Progenitor cell of endocrine pancreas (in vitro differentiated cells): ENCODE data around the gene SLC12A9. TPM values are rescaled to one million over a fixed set of nuclear protein-coding genes. Genes with fewer than 3 reads are reported as not detected.
A peak's percentile ranks its signal among the peaks of the same experiment; 100 is the strongest.

Experiments
- DNase-seq: peaks from one replicate; pipeline ENCODE4 v3.0.0; 2021; ENCODE audit warnings: low spot score; ENCODE audit not compliant: unreplicated experiment
- H3K27ac Mint-ChIP-seq: 2 replicates; pipeline ENCODE4 v1.8.0; 2021; ENCODE audit warnings: mild to moderate bottlenecking, moderate library complexity, mixed read lengths
- H3K27me3 Mint-ChIP-seq: 2 replicates; pipeline ENCODE4 v1.8.0; 2021; ENCODE audit warnings: mixed read lengths
- H3K36me3 Mint-ChIP-seq: 2 replicates; pipeline ENCODE4 v1.8.0; 2022; ENCODE audit warnings: mixed read lengths; ENCODE audit not compliant: insufficient read depth
- H3K4me1 Mint-ChIP-seq: 2 replicates; pipeline ENCODE4 v1.8.0; 2021; ENCODE audit warnings: low read depth, mixed read lengths
- H3K4me3 Mint-ChIP-seq: 2 replicates; pipeline ENCODE4 v1.8.0; 2021; ENCODE audit warnings: low read depth, mild to moderate bottlenecking, moderate library complexity, mixed read lengths
- H3K9me3 Mint-ChIP-seq: 2 replicates; pipeline ENCODE4 v1.8.0; 2021; ENCODE audit warnings: low read depth, mixed read lengths
- total RNA-seq: library from RNA; stranded (reverse); gene quantifications from 2 replicates; pipeline ENCODE4 v1.2.1, GENCODE V29; 2021
- TF ChIP-seq, protein P1 (sequence below): fragments of 200-600 bp; sonication (generic); IDR thresholded peaks from one replicate; pipeline ENCODE4 v1.5.0; 2021; ENCODE audit warnings: antibody characterized with exemption, mild to moderate bottlenecking; ENCODE audit not compliant: unreplicated experiment

Gene SLC12A9
- total RNA-seq, 1 donor from 2014 or later, result 62.6 TPM

DNA sequence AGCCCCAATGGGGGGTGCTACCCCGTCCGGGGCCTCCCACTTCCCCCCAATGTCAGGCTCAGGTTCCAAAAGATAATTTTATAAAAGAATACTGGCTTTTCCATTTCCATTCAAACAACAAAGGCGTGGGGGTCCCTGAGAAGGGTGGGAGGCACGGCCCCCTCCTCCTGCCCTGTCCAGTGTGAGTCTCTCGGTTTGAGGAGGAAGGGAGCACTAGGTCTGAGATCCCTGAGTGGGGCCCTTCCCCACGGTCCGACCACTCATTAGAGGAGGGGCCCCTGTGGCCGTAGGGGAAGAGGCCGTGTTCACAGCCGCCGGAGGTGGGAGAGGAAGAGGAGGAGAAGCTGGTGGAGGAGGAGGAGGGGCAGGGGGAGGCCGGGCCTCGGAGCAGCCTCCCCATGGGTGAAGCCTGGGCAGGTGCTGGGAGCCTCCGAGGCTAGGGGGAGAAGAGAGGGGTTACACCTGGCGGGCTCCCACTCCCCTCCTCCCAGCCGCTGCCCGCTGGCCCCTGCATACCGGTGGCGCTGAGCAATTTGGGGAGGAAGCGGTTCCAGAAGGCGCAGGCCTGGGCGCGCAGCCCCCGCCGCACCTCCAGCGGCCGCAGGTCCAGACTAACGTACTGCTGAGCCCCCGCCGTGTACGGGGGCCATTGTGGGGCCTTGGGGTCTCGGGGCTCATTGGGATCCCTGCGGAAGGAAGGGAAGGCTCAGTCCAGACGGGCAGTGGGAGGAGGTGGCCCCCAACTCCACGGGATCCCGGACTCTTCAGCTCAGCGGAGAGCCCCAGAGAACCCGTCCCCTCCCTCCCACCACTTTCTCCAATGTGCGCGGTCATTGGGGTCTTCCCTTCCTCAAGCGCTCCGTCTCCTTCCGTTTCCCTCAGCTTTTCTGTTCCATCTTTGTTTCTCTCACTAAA is 38.4 kb downstream of the SLC12A9 start:
- Mint-ChIP-seq H3K36me3 (peaks cover 17% of the 10 kb centered on the region), H3K9me3 (no peaks in the 10 kb centered on the region), H3K4me1 (peaks cover 26% of the 10 kb centered on the region), H3K4me3 (peak overlapping the region; percentile 80), H3K27ac (peak overlapping the region; percentile 99), H3K27me3 (peaks cover 2% of the 10 kb centered on the region)
- no peak for DNase-seq
- TF ChIP-seq, protein P1, sequence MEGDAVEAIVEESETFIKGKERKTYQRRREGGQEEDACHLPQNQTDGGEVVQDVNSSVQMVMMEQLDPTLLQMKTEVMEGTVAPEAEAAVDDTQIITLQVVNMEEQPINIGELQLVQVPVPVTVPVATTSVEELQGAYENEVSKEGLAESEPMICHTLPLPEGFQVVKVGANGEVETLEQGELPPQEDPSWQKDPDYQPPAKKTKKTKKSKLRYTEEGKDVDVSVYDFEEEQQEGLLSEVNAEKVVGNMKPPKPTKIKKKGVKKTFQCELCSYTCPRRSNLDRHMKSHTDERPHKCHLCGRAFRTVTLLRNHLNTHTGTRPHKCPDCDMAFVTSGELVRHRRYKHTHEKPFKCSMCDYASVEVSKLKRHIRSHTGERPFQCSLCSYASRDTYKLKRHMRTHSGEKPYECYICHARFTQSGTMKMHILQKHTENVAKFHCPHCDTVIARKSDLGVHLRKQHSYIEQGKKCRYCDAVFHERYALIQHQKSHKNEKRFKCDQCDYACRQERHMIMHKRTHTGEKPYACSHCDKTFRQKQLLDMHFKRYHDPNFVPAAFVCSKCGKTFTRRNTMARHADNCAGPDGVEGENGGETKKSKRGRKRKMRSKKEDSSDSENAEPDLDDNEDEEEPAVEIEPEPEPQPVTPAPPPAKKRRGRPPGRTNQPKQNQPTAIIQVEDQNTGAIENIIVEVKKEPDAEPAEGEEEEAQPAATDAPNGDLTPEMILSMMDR, result no peak

DNA sequence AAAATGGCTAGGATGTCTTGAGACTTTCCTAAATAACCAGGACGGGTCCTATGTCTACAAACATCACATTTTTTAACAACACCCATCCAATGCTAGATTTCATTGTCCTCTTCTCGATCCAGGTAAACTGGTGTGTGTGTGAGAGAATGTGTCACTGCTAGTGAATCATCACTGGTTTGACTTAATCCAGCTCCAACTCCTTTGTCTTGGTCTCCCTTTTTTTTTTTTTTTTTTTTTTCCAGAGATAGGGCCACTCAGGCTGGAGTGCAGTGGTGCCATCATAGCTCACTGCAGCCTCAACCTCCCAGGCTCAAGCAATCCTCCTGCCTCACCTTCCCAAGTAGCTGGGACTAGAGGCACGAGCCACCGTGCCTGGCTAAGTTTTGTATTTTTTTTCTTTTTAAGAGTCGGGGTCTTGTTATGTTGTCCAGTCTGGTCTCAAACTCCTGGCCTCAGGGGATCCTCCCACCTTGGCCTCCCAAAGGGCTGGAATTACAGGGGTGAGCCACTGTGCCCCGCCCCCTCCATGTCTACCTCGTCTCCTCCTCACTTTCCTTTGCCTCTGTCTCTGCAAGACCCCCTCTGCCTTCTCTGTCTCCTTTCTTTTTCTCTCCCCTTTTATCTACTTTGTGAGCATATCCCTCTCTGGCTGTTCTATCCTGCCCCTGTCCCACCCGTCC is 39.2 kb downstream of the SLC12A9 start:
- TF ChIP-seq, protein P1, result no peak
- peaks cover 31% of the 10 kb centered on the region for H3K4me1 Mint-ChIP-seq
- no peak for DNase-seq
- H3K4me3 Mint-ChIP-seq, result peak overlapping the region; percentile 80
- peaks cover 8% of the 10 kb centered on the region for H3K27me3 Mint-ChIP-seq
- H3K9me3 Mint-ChIP-seq, result no peaks in the 10 kb centered on the region
- H3K27ac Mint-ChIP-seq, result peak overlapping the region; percentile 95
- peaks cover 14% of the 10 kb centered on the region for H3K36me3 Mint-ChIP-seq

DNA sequence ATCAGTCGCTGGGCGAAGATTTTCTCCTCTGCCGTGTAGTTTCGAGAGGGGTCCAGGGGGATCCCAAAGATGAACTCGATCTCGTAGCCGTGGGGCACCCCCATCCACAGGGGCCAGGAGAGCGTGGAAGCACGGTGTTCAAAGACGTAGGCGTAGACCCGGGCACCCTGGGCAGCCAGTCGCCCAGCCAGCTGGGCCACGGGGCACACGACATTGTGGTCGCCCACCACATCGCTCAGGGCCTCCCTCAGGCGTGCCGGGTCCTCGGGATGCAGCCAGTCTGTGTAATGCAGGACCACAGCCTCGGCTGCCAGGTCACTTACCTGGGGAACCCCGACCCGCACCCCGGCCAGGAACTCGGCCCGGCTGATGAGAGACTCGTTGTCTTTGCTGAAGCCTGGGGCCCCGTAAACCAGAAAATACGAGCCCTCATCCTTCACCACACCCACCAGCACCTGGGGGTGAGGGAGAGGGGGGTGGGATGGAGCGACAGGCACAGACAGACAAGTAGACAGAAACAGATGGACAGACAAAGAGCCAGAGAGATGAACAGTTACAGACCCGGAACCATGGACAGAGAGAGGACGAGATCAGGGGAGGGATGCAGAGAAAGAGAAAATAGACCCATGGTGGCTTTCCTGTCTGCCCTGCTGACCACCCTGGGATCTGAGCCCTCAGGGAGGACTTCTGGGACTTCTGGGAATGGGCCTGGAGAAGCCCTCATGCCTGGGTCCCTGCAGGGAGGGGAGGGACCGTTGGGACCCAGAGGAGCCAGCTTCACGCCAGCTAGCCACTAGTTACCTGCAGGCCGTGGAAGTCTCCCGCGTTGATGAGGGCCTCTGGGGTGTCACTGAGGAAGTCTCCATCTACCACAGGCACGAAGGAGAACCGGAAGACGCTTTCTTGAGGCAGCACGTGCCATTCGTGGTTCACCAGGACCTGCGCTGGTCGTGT is 40.1 kb downstream of the SLC12A9 start:
- DNase-seq, result no peak
- Mint-ChIP-seq H3K36me3 (peaks cover 7% of the 10 kb centered on the region), H3K4me1 (peaks cover 33% of the 10 kb centered on the region), H3K4me3 (peak overlapping the region; percentile 80), H3K27ac (no peak overlapping the region), H3K9me3 (no peaks in the 10 kb centered on the region), H3K27me3 (peaks cover 13% of the 10 kb centered on the region)
- TF ChIP-seq, protein P1, result no peak

DNA sequence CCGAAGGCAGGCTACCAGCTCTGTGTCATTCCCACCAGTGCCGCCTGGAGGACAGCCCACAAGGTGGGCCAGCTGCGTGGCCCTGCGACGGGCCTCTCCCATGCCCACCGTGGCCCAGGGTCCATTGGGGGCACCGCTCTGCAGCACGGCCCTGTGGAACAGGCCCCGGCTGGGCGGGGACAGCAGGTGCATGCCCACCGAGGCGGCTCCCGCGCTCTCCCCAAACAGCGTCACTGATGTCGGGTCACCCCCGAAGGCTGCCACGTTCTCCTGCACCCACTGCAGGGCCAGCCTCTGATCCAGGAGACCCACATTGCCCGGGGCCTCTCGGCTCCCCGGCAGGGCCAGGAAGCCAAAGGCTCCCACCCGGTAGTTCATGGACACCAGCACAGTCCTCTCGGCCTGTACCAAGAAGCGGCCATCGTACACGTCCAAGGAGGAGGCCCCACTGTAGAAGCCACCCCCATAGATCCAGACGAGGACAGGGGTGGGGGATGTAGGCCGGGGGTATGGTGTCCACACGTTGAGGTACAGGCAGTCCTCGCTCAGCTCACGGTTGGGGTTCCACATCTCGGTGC is 40.9 kb downstream of the SLC12A9 start:
- H3K36me3 Mint-ChIP-seq, result peaks cover 2% of the 10 kb centered on the region
- H3K27ac Mint-ChIP-seq, result no peak overlapping the region
- peaks cover 27% of the 10 kb centered on the region for H3K4me1 Mint-ChIP-seq
- TF ChIP-seq, protein P1, result no peak
- DNase-seq, result no peak
- H3K9me3 Mint-ChIP-seq, result no peaks in the 10 kb centered on the region
- H3K27me3 Mint-ChIP-seq, result peaks cover 20% of the 10 kb centered on the region
- H3K4me3 Mint-ChIP-seq, result no peak overlapping the region
